Measurements from ENCODE around the gene AOX1. TPM values are rescaled to one million over a fixed set of nuclear protein-coding genes. Genes with fewer than 3 reads are reported as not detected.
"Not testable (repeated sequence)": the region's sequence is repeated elsewhere in the genome, so short reads cannot be mapped to it uniquely, and the experiment has no call there.

AOX1 gene
- total RNA-seq, 1 donor from 2014 or later, result 3.8 TPM

DNA sequence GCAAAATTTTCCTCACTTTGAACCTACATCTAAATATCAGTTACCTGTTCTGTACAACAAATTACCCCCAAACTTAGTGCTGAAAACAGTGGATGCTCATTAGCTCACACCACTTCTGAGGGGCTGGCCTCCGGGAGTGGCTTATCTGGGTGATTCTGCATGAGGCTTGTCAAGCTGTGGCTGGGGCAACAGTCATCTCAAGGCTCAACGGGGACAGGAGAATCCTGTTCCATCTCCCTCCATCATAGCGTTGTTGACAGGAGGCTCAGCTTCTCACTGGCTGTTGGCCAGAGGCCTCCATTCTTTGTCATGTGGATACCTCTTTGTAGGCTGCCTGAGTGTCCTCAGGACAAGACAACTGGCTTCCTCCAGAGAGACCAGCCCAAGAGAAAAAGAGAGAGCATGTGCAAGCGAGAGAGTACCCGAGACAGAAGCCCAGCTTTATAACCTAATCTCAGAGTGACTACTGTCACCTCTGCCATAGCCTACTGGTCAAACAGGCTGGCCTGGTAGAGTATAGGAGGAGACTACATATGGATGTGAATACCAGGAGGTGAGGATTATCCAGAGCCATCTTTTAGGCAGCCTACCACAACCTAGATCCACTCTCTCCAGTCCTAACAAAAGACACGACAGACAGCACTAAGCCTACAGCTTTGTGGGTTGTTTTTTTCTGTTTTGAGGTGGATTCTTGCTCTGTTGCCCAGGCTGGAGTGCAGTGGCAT is 79.1 kb downstream of the AOX1 start:
- no peak for DNase-seq (ENCODE audit: extremely low read depth, low read depth, low spot score)

DNA sequence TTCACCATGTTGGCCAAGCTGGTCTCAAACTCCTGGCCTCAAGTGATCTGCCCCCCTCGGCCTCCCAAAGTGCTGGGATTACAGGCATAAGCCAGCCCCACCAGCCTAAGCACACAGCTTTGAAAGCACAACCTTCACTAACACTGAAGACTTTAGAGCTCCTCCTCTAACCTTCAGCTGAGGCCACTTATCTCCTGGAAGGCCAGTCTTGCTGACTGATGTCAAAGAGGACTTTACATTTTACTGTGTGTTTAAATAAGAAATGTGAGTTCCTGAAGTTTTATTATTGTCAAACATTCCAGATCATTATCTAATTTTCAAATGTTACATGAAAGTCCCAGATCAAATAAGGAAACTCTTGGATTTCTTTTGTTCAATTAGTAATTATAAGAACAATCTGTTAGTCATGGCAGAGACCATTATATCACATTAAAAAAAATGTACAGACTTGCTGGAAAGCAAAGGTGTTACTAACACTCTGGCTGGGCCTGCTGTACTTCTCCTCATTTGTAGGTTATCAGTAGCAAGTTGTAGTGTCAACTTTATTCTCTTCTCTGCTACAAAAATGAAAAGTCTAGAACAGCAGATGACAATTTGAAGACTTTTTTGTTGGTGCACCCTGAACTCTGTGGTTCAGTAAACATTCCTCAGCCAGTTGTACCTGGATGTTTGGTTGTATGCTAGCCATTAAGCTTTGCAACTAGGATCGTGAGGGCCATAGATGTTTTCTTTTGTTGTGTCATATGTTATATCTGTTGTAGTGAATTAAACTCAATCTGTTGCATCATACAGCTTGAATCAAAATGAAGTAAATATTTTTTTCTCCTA is 80.0 kb downstream of the AOX1 start:
- no peak for DNase-seq (ENCODE audit: extremely low read depth, low read depth, low spot score)

DNA sequence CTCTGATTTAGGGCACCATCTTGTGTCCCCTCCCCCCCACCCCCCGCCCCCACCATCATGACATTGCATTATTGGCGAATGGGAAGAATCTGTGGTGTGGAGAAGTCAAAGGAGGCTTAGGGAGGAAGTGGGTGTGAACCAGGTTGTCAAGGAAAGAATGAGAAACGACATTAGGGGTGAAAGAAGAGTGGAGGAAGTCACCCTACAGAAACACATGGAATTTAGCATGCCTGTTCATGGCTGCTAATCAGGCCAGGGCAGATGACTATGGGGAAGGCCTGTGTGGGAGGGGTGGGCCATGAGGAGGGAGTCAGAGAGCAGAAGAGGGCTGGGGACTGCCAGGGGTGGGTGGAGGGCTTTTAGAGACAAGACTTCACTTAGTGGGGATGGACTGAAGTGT is 81.6 kb downstream of the AOX1 start:
- DNase-seq (ENCODE audit: extremely low read depth, low read depth, low spot score), result no peak

DNA sequence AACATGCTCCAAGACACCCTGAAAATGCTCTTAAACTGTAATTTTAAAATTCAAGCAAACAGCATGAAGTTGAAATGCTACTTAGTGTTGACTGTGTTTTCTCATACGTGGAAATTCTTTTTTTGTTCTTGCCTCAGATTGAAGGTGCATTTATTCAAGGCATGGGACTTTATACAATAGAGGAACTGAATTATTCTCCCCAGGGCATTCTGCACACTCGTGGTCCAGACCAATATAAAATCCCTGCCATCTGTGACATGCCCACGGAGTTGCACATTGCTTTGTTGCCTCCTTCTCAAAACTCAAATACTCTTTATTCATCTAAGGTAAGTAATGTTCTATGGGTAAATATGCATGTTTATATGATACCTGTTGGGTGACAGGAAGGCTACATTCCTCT is 82.7 kb downstream of the AOX1 start:
- DNase-seq (ENCODE audit: extremely low read depth, low read depth, low spot score), result no peak

DNA sequence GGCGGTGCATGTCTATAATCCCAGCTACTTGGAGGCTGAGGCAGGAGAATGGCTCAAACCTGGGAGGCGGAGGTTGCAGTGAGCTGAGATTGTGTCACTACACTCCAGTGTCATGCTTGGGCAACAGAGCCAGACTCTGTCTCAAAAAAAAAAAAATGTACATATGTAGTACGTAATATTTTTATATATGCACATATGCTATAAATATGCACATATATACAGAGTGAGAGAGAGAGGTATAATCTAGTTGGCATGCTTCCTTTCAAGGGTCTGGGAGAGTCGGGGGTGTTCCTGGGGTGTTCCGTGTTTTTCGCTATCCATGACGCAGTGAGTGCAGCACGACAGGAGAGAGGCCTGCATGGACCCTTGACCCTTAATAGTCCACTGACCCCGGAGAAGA is 83.5 kb downstream of the AOX1 start:
- no peak for DNase-seq (ENCODE audit: extremely low read depth, low read depth, low spot score)

DNA sequence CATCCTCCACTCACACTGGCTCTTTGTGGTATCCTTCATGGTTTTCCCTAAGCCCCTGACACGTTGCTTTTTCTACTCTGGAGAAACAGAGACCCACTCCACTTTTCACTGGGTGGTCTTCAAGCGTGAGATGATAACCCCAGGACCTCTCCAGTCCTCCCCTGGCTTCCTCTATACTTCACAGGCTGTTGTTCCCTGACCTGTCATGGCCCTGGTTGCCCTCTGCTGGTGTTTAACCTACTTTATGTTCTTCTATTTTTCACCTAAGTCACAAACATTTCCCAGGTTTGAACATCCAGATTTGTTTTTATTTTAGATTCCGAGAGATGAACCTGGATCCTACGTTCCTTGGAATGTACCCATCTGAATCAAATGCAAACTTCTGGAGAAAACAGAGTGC is 84.5 kb downstream of the AOX1 start:
- DNase-seq (ENCODE audit: extremely low read depth, low read depth, low spot score), result no peak

DNA sequence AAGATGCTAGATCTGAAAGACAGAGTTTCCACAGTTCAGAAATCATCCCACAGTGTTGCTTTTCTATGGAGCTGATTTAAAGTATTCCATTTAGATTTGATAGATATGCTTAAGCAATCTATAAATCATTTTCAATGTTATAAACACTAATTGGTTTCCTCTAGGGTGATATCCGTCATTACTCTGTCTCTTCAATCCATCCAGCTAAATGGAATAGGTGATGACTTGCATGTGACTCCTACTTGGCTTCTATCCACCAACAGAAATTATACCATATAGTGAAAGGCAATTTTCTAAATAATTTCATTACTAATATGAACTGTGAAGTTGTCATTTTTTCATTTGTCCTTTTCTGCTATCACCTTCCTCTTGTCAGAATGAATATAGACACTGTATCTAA is 84.9 kb downstream of the AOX1 start:
- DNase-seq (ENCODE audit: extremely low read depth, low read depth, low spot score), result no peak

DNA sequence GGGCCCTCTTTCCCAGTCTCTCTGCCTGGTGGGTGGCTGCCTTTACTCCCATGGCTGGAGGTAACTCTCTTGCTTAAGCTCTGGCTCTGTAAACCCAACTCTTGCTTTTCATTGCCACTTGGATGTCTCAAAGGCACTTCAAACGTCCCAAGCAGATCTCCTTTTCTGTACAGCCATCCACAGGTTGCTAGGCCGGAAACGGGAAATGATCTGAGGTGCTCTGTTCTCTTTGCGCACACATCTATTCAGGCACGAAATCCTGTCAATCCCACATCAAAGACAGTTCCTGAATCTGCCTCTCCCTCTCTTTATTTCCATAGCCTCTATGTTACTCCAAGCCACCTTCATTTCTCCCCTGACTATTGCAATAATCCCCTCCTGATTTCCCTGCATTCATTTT is 87.4 kb downstream of the AOX1 start:
- DNase-seq (ENCODE audit: extremely low read depth, low read depth, low spot score), result no peak

DNA sequence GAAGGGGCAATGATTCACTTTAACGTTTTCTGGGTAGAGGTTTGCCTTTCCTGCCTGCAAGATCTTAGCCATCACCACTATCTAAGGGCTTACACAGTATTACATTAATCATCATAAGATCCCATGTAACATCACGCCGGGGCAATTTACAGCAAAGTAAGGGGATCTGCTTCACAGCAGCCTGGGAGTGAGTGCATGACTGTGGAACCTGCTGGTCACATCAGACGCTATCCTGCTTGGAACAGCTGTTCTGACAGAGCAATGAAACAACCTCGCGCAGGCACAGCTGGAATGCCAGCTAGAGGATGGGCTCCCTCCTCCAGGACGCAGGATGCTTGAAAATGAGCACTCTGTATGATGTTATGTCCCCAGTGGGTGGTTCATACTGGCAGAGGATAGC is 89.0 kb downstream of the AOX1 start:
- no peak for DNase-seq (ENCODE audit: extremely low read depth, low read depth, low spot score)

DNA sequence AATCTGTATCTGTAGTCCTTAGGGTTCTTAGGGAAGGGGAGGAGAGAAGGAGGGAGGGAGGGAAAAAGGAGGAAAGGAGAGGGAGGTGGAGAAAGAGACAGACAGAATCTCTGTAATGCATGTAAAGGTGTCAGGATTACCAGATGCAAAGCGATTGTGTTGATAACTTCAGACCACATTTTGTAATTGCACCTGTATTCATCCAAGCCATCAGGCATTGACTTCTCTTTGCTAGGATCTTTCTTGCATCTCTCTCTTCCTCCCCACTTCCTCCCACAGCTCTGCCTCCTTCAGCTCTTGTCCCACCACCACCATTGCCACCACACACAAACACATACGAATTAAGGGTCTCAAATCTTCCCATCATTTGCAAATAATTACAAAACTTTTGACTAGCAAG is 91.4 kb downstream of the AOX1 start:
- DNase-seq (ENCODE audit: extremely low read depth, low read depth, low spot score), result no peak

DNA sequence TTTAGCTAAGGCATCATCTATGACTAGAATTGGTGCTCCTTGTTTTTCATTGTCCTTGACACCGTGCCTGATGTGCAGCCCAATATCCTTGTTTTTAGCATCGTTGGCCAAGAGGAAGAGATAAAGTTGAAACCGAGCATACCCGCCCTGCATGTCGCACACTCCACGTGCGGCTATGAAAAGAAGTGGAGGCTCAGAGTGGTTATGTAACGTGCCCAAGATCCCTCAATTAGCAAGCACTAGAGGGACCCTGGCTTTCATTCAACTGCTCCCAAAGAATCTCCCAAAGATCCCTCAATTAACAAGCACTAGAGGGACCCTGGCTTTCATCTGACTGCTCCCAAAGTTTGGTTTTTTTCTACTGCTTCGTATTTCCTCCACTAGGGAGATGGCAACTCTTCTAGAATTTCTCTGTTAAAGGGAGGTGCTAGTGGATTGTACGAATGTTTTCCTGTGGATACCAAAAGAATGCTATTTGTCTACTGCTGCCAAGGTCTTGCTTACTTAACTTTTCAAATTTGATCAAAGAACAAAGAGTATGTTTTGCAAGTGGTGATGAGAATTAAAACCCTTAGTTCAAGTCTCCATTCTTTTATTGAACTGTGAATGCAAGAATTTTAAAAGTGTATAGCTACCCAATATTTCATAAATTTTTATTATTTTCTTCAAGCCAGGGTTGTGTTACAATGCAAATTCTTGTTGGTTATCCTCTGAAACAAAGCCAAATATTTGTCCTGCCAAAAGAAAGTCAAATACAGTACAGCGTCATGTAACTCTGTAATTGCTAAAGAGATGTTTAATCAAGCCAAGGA is 92.1 kb downstream of the AOX1 start:
- DNase-seq (ENCODE audit: extremely low read depth, low read depth, low spot score), result no peak

DNA sequence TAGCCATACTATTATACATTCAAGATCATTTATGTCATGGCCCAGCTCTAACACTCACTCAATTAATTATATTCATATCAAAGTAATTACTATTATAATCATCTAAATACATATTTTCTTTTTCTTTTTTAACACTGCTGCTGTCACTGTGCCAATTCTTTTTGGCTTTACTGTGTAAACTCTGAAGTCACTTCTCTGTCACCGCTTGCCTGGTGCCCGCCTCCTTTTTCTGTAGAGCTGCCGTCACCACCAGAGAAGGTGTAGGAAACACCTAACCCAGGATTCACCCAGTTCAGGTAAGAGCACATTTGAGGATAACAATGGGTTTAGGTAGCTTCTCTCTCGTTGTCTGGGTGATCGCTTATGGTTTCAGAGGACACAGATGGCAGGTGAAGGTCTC is 93.3 kb downstream of the AOX1 start:
- no peak for DNase-seq (ENCODE audit: extremely low read depth, low read depth, low spot score)

DNA sequence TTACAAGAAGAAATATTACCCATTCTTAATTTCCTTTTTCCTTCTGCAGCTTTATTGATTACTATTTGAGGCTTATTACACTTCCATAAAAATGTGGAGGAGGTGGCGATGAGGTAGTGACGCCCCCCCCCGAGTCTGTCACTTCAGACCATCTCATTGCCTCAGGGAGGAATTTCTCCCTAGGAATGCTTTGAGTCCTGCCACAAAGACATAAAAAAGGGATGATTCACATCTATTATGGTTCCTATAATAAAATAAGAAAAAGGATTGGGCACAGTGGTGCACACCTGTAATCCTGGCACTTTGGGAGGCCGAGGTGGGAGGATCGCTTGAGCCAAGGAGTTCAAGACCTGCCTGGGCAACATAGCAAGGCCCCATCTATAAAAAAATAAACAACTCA is 93.7 kb downstream of the AOX1 start:
- DNase-seq (ENCODE audit: extremely low read depth, low read depth, low spot score), result no peak

DNA sequence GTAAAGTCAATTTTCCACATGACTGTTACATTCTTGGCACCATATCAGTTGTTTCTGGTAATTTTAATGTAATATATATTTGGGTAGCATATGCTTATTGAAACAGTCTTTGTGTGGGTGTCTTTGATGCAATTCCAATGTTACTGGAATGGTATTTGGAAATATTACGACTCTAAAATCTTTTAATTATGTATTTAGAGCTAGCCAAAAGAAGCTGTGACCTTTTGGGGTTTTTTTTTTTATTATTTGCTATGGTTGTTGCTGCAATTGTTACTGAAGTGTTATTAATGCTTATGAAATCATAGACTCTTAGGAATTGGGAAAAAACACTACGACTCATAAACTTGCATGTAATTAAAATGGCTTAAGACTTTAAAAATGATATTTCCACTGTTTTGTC is 95.9 kb downstream of the AOX1 start:
- no peak for DNase-seq (ENCODE audit: extremely low read depth, low read depth, low spot score)

DNA sequence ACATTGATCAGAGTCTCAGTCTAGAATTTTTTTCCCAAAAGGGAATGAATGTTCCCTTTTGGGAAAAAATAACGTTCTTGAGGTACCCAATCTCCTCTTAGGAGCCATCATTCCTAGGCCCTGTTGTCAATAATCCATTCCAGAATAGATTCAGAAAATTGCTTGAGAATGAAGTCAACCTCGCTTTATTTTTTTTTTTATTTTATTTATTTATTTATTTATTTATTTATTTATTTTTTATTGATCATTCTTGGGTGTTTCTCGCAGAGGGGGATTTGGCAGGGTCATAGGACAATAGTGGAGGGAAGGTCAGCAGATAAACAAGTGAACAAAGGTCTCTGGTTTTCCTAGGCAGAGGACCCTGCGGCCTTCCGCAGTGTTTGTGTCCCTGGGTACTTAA is 96.6 kb downstream of the AOX1 start:
- DNase-seq (ENCODE audit: extremely low read depth, low read depth, low spot score), result not testable (repeated sequence)

DNA sequence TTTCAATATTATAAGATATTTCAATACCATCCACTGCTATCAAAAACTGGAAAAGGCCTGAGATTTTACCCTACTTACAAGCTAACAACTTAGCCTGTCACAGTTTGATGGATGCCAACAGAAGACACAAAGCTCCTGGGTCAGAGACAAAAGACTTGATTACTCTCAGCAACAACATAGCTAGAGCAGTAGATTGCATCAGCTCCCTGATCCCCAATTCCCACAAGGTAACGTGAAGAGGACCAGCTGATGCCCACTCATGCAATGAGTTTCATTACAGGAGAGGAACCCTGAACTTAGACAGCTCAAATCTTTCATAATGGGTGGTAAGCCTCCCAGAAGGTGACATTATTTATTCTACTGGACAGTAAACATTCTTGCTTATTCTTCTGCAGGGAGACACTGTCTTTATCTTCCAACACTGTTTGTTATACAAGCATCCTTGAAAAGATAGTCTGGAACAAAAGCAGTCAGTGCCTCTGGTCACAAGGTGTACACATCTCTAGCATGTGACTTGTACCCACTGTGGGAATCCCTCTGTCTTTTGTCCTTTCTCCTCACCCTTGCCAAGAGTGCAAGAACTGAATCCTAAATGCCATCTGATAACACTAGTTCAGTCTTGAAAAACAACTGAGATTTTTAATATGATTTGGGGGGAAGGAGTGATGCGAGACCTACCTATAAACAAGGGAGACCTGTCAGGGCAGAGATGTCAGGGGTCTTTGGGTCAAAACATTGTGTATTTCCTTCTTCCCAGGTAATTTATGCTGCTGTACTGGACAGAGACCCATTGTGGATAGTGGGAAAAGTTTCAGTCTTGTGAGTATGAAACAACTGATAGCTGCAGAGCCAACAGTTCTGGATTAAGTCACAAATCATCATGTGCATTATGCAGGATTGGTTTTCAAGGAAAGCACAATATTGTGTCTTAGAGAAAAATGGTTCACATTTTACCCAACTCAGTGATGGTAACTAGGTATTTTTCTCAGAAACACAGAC is 102.4 kb downstream of the AOX1 start:
- DNase-seq (ENCODE audit: extremely low read depth, low read depth, low spot score), result no peak

DNA sequence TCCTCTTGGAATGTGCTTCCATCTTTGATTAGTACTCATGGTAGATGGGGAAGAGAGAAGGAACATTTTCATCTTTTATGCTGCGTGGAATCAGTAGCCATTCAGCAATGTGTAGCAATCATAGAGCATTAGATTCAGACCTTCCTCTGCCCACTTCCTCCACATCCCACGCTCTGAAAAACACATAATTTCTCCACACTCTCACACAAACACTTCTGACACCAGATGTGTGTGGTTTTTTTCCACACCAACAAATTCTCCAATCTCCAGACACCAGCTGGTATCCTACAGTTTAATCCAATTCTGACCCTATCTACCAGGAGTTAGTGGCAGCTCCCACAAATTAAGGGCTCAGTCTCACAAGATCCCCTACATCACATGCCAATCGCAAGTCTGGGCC is 103.3 kb downstream of the AOX1 start:
- no peak for DNase-seq (ENCODE audit: extremely low read depth, low read depth, low spot score)

DNA sequence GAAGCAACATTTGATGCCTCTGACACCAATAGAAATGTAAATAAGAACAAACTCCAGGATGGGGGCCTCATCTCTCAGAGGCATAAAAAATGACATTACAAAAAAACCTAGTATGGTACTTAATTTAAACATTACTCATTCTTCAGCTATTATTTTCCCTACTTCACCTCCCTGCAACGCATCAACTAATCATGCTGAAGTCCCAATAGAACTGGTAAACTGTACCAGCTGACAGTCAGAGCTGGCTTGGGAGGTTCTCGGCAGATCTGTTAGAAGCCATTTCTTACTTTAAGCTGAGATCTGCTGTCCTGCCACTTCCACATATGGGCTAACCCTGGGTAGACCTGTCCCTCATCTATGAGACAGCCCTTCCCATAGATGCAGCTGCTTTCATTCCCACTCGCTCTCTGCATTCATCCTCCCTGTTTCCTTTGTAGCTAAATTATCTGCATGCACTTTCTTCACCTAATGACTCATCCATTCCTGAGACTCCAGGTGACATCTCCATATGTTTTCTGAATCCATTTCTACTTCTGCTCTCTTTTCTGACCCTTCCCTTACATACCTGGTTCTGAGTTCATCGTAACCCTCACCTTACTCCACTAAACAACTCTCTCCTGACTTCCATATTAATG is 108.1 kb downstream of the AOX1 start:
- no peak for DNase-seq (ENCODE audit: extremely low read depth, low read depth, low spot score)

DNA sequence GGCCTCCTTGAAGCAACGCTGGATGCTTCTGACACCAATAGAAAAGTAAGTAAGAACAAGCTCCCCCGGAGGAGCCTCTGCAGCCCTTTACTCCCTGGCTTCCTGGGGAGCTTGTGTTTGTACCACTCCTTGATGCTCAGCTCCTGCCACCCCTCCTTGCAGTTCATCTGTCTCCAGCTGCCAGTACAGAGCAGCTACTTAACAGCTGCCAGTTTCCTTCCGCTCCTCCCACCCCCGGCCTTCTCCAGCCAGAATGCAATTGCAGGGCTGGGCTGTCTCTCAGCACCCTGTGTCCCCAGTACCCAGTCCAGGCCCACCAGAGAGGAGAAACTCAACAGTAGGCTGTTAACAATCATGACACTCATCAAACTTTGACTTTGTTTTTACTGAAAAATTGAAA is 109.4 kb downstream of the AOX1 start:
- DNase-seq (ENCODE audit: extremely low read depth, low read depth, low spot score), result no peak

DNA sequence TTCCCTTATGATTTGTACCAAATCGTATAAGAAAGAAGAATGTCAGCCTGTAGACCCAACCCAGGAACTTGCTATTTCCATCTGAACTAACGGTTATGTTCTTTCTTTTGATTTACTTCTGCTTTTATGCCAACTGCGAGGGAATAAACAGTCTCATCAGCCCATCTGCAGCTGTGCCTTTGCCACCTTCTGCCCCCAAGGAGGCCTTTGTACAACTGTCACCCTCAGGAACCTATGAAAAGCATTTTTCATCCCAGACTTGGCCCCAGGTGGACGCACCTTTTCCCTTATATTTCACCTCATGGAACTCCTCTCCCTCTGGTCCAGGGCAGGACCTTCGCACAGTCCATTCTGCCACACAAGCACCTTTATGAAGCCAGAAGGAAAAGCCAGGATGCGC is 109.8 kb downstream of the AOX1 start:
- DNase-seq (ENCODE audit: extremely low read depth, low read depth, low spot score), result no peak
